RWPE2 (cell line): ENCODE results near the gene GTF2F2.
A peak's percentile ranks its signal among the peaks of the same experiment; 100 is the strongest.

Source experiments
- ATAC-seq: fragments of 200-7000 bp; cut with Tn5 transposase; 3 replicates; pipeline ENCODE4 v1.9.1; 2021; ENCODE audit warnings: low read depth
- DNase-seq: peaks from one replicate; pipeline ENCODE4 v3.0.0-alpha.2; 2020; ENCODE audit warnings: low spot score
- H3K27ac ChIP-seq: fragments of 450-650 bp; 2 replicates; pipeline ENCODE4 v1.5.1; 2017; ENCODE audit warnings: mild to moderate bottlenecking; ENCODE audit not compliant: poor library complexity, severe bottlenecking
- H3K27me3 ChIP-seq: fragments of 250-450 bp; sonication (Bioruptor Pico); 2 replicates; pipeline ENCODE4 v1.5.1; 2021; ENCODE audit warnings: mild to moderate bottlenecking, moderate library complexity; ENCODE audit not compliant: insufficient read depth, poor library complexity, severe bottlenecking
- H3K36me3 ChIP-seq: fragments of 250-450 bp; sonication (Bioruptor Pico); 2 replicates; pipeline ENCODE4 v1.5.1; 2020; ENCODE audit warnings: low read depth, mild to moderate bottlenecking, moderate library complexity
- H3K4me1 ChIP-seq: fragments of 250-450 bp; sonication (Bioruptor Pico); 2 replicates; pipeline ENCODE4 v1.5.1; 2021; ENCODE audit warnings: mild to moderate bottlenecking, moderate library complexity; ENCODE audit not compliant: insufficient read depth, poor library complexity, severe bottlenecking
- H3K4me3 ChIP-seq: fragments of 250-450 bp; sonication (Bioruptor Pico); 2 replicates; pipeline ENCODE4 v1.5.1; 2021; ENCODE audit warnings: mild to moderate bottlenecking, moderate library complexity; ENCODE audit not compliant: severe bottlenecking
- H3K9me3 ChIP-seq: fragments of 250-450 bp; sonication (Bioruptor Pico); 2 replicates; pipeline ENCODE4 v1.5.1; 2021; ENCODE audit warnings: mild to moderate bottlenecking, moderate library complexity; ENCODE audit not compliant: severe bottlenecking
- TF ChIP-seq, protein P1 (sequence below): fragments of 450-650 bp; IDR thresholded peaks from one replicate; pipeline ENCODE4 v1.5.1; 2017; ENCODE audit warnings: mild to moderate bottlenecking, moderate library complexity; ENCODE audit not compliant: poor library complexity, severe bottlenecking

The GTF2F2 gene

GRCh38 chr13:45194081-45194939 lies 74.0 kb downstream of the GTF2F2 start:
- Histone ChIP-seq H3K36me3 (0 out of 2 replicates have a peak, but pooled peaks cover 3% of the 10 kb centered on the region), H3K27ac (peak overlapping the region; percentile 64), H3K27me3 (no peaks in the 10 kb centered on the region), H3K9me3 (no peaks in the 10 kb centered on the region), H3K4me1 (peaks cover 45% of the 10 kb centered on the region), H3K4me3 (no peak overlapping the region)
- no peak for DNase-seq
- TF ChIP-seq, protein P1, sequence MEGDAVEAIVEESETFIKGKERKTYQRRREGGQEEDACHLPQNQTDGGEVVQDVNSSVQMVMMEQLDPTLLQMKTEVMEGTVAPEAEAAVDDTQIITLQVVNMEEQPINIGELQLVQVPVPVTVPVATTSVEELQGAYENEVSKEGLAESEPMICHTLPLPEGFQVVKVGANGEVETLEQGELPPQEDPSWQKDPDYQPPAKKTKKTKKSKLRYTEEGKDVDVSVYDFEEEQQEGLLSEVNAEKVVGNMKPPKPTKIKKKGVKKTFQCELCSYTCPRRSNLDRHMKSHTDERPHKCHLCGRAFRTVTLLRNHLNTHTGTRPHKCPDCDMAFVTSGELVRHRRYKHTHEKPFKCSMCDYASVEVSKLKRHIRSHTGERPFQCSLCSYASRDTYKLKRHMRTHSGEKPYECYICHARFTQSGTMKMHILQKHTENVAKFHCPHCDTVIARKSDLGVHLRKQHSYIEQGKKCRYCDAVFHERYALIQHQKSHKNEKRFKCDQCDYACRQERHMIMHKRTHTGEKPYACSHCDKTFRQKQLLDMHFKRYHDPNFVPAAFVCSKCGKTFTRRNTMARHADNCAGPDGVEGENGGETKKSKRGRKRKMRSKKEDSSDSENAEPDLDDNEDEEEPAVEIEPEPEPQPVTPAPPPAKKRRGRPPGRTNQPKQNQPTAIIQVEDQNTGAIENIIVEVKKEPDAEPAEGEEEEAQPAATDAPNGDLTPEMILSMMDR, result no peak
- no peak for ATAC-seq

GRCh38 chr13:45195421-45195820 lies 75.1 kb downstream of the GTF2F2 start:
- TF ChIP-seq, protein P1, result no peak
- H3K4me3 ChIP-seq, result no peak overlapping the region
- ATAC-seq (no peak), DNase-seq (no peak)
- H3K4me1 ChIP-seq, result peaks cover 42% of the 10 kb centered on the region
- H3K36me3 ChIP-seq, result no peaks in the 10 kb centered on the region
- no peaks in the 10 kb centered on the region for H3K9me3 ChIP-seq
- H3K27ac ChIP-seq, result peak overlapping the region; percentile 64
- no peaks in the 10 kb centered on the region for H3K27me3 ChIP-seq

DNA sequence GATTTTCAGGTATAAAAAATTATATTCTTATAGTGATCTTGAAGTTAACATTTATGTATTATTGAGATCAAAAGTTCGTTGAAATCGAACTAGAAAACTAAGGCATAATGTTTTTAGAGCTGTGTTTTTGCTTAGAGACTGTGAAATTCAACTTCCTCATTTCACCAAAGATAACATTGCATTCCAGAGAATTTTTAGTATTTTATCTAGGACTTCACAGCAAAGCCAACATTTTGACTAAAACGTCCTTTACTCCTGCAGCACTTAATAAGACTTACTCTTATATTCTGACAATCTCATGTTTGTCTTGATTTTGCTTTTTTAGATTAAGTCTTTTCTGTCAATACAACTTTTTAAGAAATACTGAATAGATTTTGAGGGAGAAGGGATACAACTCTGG lies 75.8 kb downstream of the GTF2F2 start:
- TF ChIP-seq, protein P1, result no peak
- peak overlapping the region; percentile 64 for H3K27ac ChIP-seq
- no peak for DNase-seq
- ATAC-seq, result no peak
- no peaks in the 10 kb centered on the region for H3K36me3 ChIP-seq
- no peaks in the 10 kb centered on the region for H3K27me3 ChIP-seq
- peaks cover 47% of the 10 kb centered on the region for H3K4me1 ChIP-seq
- H3K4me3 ChIP-seq, result no peak overlapping the region
- no peaks in the 10 kb centered on the region for H3K9me3 ChIP-seq

DNA sequence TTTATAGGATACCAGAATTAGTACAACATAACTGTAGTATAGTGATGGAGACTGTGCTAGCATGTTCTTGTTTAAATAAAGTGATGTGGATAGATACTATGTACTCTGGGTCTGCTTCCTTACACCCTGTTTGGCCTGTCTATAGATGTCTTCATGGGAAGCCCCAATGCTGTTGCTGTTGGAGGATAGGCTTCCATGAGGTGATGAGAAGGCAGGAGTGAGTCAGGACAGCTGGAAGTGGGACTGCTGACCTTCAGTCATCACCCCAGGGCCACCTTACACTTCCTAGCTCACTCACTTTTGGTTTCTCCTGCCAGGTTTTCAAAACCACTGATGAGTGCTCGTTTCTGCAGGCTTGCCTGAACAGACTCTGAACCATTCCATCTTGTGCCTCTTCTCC lies 76.3 kb downstream of the GTF2F2 start:
- H3K4me3 ChIP-seq, result no peak overlapping the region
- peak overlapping the region; percentile 64 for H3K27ac ChIP-seq
- DNase-seq, result no peak
- peaks cover 43% of the 10 kb centered on the region for H3K4me1 ChIP-seq
- H3K9me3 ChIP-seq, result no peaks in the 10 kb centered on the region
- H3K36me3 ChIP-seq, result no peaks in the 10 kb centered on the region
- no peaks in the 10 kb centered on the region for H3K27me3 ChIP-seq
- peak; percentile 91 for ATAC-seq
- TF ChIP-seq, protein P1, result no peak

- DNase-seq (no peak), ATAC-seq (no peak)
- Histone ChIP-seq H3K36me3 (peaks cover 4% of the 10 kb centered on the region; the same call in 1 of the 2 replicates), H3K4me3 (no peak overlapping the region), H3K27ac (peak overlapping the region; percentile 64), H3K4me1 (peaks cover 31% of the 10 kb centered on the region), H3K9me3 (no peaks in the 10 kb centered on the region), H3K27me3 (no peaks in the 10 kb centered on the region)
- TF ChIP-seq, protein P1, result no peak
Observed at GRCh38 chr13:45198041-45198440, 77.7 kb downstream of the GTF2F2 start.
